Fibroblast of lung (primary cell): ENCODE data around the gene NBPF12.
"Not testable (repeated sequence)": the region's sequence is repeated elsewhere in the genome, so short reads cannot be mapped to it uniquely, and the experiment has no call there.

ENCODE experiments used
- CTCF ChIP-seq, 2 donors: IDR thresholded peaks in 1 of 2; conservative IDR thresholded peaks in 1 of 2; 1 replicate in 1 of 2; 2 replicates in 1 of 2; pipeline ENCODE4 v1.5.1; 2011 to 2012; ENCODE audit warnings: low read length in 2 of 2, control low read depth in 1 of 2, inconsistent platforms in 1 of 2, low read depth in 1 of 2, mild to moderate bottlenecking in 1 of 2
- EZH2 ChIP-seq: IDR thresholded peaks from 2 replicates; pipeline ENCODE4 v1.5.1; 2012; ENCODE audit warnings: low read length, control low read depth, mild to moderate bottlenecking; ENCODE audit errors: missing control alignments

- TF ChIP-seq CTCF (conservative IDR thresholded peaks at IDR 0.05 in 1 of 2, IDR thresholded peaks at IDR 0.05 in 1 of 2; ENCODE audit: low read depth in 1 of 2, low read length in 2 of 2); EZH2: not testable (repeated sequence)
These were observed 104.8 kb downstream of the NBPF12 start for GRCh38 chr1:147042891-147043290.
